Measurements from ENCODE around the gene DDAH1.

- no peak for TF ChIP-seq CTCF (IDR thresholded peaks at IDR 0.05; ENCODE audit: insufficient read depth, low read length, poor library complexity, severe bottlenecking)
- no peak for TF ChIP-seq EZH2phosphoT487 (conservative IDR thresholded peaks at IDR 0.05; ENCODE audit: low read length)
Measured at GRCh38 chr1:85343213-85343611, 121.7 kb downstream of the DDAH1 start.

All from SU-DHL-6 (cell line).